Adipose tissue (tissue), 3 donors: ENCODE measurements around the gene NUDT4. TPM values are rescaled to one million over a fixed set of nuclear protein-coding genes. Genes with fewer than 3 reads are reported as not detected.
"Not testable (repeated sequence)": the region's sequence is repeated elsewhere in the genome, so short reads cannot be mapped to it uniquely, and the experiment has no call there.

Experiments used
- H3K27ac ChIP-seq: one replicate; pipeline ENCODE4 v1.5.1; 2013; ENCODE audit warnings: low read depth, low read length
- WGBS, 3 donors: extraction: QIAGEN DNeasy Blood & Tissue Kit; methylation state at CpG; one replicate each; pipeline ENCODE4 v1.1.7; 2013; 5-methylcytosine and 5-hydroxymethylcytosine counted together
- polyA plus RNA-seq, 3 donors: library from polyadenylated mRNA; stranded (reverse); fragments of 200-250 nt; gene quantifications; one replicate each; pipeline ENCODE4 v1.2.3, GENCODE V29; 2013
- donor health status: healthy with polysubstance abuse.
- donor health status: Bipolar disorder and iron deficiency.
- donor health status: healthy.

The NUDT4 gene
- polyA plus RNA-seq, 3 donors, result 20.3 to 46.4 (median 30.4) TPM

GRCh38 chr12:93363841-93364297, 13.9 kb upstream of the NUDT4 start:
- WGBS, 3 donors, result 50 to 67% (median 66%) methylated on average over 3 of the region's 3 CpGs
- H3K27ac ChIP-seq, result no peak overlapping the region

DNA sequence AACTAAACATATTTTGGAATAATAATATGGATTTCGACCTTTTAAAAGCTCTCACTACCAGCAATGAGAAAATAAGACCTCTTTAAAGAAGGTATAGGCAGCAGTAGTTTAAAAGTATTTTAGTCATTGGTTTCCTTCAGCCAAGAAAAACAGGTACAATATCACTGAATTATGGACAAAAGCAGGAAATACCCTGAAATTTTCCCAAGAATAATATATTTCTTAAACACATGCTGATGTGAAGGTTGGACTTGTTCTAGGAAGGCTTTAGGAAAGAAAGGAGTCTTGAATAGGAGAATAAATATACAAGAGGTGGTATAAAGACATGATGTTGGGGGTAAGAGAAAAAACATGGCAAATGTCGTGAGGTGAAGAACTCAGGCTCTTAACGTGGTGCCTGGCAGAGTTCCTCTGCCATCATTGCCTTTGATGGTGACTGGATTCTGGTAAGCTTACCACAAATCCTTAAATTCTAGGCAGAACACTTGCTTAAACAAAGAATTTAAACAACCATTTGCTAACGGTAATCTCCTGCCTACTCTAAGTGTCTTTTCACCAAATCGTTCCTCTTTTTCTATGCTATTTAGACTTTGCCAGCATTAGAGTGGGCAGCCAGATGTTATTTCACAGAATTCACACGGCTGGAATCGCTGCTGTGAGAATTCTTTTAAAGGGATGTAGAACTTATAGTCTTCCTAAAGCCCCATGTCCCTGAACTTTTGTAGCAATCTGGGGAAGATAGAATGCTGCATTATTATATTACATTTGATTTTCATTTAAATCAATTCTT, 11.9 kb upstream of the NUDT4 start:
- 78 to 81% (median 78%) methylated on average over 7 of the region's 7 CpGs for WGBS, 3 donors
- no peak overlapping the region for H3K27ac ChIP-seq

DNA sequence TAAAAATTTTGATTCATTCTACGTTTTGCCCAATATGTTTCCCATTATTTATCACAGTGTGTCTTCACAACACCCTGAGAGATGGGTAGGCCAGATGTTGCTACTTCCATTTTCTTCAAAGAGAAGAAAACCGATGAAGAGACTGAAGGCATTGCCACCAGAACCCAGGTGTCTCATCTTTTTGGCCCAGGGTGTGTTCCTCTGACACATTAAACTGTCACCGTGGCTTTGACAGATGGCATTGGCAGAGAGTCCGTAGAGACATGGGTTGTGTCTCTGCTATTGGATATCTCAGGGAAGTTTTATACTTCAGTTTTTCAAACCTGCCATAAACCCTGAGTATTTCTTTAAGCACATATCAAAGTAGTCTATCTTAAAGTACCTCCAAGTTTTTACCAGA, 11.3 kb upstream of the NUDT4 start:
- 86 to 94% (median 89%) methylated on average over 4 of the region's 4 CpGs for WGBS, 3 donors
- H3K27ac ChIP-seq, result no peak overlapping the region

- no peak overlapping the region for H3K27ac ChIP-seq
- WGBS, 3 donors, result 97 to 98% (median 98%) methylated on average over 3 of the region's 3 CpGs
Observed at GRCh38 chr12:93368766-93369165, 9.0 kb upstream of the NUDT4 start.

DNA sequence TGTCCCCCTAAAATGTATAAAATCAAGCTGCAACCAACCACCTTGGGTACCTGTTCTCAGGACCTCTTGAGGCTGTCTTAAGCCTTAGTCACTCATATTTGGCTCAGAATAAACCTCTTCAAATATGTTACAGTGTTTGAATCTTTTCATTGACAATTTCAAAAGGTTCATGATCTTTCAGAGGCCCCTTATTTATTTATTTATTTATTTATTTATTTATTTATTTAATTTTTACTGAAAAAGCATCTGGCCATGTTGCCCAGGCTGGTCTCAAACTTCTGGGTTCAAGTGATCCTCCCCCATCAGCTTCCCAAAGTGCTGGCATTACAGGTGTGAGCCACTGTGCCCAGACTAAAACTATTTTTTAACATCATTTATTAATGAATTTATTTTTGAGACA, 8.2 kb upstream of the NUDT4 start:
- no peak overlapping the region for H3K27ac ChIP-seq

GRCh38 chr12:93370947-93371346, 6.8 kb upstream of the NUDT4 start:
- 93 to 97% (median 97%) methylated on average over 6 of the region's 6 CpGs for WGBS, 3 donors
- no peak overlapping the region for H3K27ac ChIP-seq

DNA sequence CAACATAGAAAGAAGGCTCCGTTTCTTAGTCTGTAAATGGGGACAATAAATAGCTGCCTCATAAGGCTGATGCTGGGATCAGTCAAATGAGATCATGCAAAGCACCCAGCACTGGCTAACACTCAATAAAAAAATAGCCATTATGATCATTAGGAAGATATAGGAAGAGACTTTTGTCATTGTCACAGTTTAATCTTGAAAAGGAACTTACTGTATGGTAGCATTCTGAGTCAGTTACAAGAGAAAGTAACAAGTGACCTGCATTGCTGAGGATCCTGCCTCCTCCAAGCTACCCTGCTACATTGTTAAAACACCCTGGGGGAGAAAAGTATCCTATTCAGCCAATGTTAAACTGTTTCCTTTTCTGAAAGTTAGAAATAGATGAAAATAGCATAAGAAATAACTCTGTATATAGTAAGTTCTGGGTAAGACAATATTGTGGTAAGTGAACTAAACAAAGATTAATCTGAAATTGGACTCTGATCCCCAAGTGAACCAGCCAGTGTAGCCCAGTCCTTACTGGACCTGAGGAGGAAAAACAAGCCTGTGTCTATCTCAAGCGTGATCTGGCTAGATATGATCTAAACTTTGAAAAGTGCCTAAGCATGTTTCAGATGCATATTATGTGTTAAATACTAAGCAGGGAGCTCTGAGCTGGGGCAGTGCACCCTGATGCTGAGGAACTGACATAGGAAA, 3.6 kb upstream of the NUDT4 start:
- no peak overlapping the region for H3K27ac ChIP-seq
- 66 to 89% (median 89%) methylated on average over 2 of the region's 2 CpGs for WGBS, 3 donors

GRCh38 chr12:93375906-93376305, 1.8 kb upstream of the NUDT4 start:
- H3K27ac ChIP-seq, result no peak overlapping the region
- 95 to 99% (median 96%) methylated on average over 6 of the region's 6 CpGs for WGBS, 3 donors

DNA sequence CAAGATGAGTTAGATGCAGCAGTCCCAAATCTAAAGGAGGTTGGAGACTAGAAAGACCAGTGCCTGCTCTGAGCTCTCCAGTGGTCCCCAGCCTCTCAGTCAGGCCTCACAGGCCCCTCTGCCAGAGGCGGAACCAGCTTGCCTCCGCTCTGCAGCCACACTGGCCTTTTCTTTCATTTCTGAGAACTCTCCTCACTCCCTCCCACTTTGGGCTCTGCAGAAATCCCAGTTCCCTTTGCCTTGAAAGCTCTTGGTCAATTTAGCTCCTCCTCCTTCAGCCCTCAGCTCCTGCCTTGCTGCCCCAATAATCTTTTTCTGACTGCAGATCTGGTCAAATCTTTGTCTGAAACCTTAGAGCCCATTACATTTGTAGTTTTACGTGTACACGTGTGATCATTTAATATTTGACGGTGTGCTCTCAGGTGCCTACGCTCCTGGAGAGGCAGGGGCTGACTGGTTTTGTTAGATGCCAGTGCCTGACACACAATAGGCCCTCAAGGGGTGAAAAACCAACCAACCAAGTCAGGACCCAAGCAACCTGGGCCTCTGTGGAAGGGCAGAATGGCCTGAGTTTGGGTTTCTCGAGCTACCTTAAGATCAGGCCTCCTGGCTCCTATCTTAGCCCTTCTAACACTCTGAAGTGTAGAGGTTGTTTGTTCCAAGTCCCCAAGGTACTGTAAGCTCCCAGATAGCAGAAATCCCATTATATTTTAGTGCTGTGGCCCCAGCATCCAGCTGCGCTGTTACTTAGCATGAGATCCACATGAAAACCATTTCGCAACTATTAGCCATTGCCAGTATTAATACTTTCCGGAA, 1.1 kb upstream of the NUDT4 start:
- H3K27ac ChIP-seq, result no peak overlapping the region
- WGBS, 3 donors, result 58 to 74% (median 71%) methylated on average over 10 of the region's 10 CpGs

- WGBS, 3 donors, result 0% methylated on average over 31 to 43 of the region's 64 CpGs
Observed at GRCh38 chr12:93378196-93378997, 672 bp downstream of the NUDT4 start.

DNA sequence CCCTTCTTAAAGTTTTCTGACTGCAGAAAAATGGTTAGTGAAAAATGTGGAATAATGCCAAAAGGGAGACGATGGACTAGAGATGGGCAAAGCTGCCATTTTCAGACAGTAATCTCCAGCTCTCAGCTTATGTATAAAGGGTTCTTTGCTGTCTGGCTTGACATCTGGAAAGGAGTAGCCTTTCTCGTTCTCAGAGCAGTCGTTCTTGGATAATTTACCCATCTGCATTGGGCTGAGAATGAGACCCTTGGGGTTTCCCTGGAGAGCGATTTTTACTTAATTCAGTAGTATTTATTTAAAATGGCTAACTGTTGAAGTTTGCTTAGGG, 1.2 kb downstream of the NUDT4 start:
- H3K27ac ChIP-seq, result peak overlapping the region; percentile 88
- WGBS, 3 donors, result 0 to 1% (median 0%) methylated on average over 4 of the region's 4 CpGs

More at GRCh38 chr12:93378196-93378997, 672 bp downstream of the NUDT4 start:
- peak overlapping the region; percentile 88 for H3K27ac ChIP-seq

GRCh38 chr12:93379326-93379980, 1.7 kb downstream of the NUDT4 start:
- no peak overlapping the region for H3K27ac ChIP-seq
- WGBS, 3 donors, result 8 to 12% (median 9%) methylated on average over 8 of the region's 8 CpGs

DNA sequence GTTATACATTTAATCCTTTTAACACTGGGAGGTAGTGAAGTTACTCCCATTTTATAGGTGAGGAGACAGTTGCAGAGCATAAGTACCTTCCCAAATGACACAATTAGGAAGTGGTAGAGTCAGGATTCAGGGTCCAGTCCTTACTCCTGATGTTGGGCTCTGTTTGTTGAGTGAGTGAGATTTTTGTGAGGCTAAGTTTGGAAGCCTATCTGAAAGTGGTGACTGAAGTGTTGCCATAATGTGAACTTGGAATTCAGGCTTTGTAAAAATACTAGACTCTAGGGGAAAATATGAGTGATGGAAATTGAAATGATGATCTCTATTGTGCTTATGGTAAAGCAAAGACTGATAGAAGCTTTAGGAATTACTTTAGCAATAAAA, 2.2 kb downstream of the NUDT4 start:
- no peak overlapping the region for H3K27ac ChIP-seq

DNA sequence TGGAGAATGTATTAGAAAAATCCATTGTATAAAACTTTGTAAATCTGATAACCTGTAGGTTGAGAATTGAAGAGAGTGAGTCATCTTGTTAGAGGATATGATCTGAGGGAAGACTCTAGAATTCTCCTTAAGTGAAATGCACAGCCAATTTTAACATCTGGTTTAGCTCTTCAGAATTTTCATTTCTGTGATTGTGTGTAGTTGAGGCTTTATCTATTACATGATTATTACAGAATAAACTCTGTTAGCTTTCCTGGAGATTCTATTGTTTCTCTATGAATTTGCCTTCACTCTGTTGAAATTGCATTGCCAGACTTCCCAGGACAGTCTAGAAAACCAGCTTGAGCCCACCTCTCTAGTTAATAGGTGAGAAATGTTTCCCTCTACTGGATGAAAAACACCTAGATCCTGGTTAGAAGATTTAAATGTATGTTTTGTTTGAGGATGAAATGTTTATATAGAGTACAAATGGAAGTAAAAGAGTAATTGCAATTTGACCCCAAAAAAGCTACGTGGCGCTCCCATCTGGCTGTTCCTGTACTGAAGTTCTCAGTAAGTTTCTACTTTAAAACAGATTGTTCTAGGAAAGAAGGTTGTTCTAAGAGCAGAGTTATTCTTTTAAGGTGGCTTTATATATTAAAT, 2.9 kb downstream of the NUDT4 start:
- WGBS, 3 donors, result 43 to 51% (median 46%) methylated on average over 2 of the region's 2 CpGs
- no peak overlapping the region for H3K27ac ChIP-seq

GRCh38 chr12:93381161-93381975, 3.6 kb downstream of the NUDT4 start:
- WGBS, 3 donors, result 57 to 71% (median 61%) methylated on average over 5 of the region's 5 CpGs
- H3K27ac ChIP-seq, result no peak overlapping the region

- 84 to 94% (median 91%) methylated on average over 5 of the region's 5 CpGs for WGBS, 3 donors
- H3K27ac ChIP-seq, result not testable (repeated sequence)
Observed at GRCh38 chr12:93381976-93382437, 4.3 kb downstream of the NUDT4 start.

DNA sequence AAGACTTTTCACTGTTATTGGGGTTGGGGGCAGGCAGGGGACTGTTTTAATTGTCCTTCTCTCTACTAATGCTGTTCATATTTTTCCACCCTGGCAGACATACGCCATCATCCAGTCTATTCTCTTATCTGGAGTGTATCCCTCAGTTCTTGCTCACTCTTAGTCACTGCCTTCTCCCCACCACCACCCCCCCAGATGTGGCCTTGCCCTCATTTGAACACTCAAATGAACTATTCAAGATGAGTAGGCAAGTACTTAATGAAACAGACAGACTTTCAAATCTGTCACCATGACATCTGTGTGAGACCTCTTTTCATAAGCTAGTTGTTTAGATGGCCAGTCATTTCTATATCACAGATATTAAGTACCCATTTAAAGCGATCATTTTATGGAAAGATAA, 10.1 kb downstream of the NUDT4 start:
- WGBS, 3 donors, result 85 to 91% (median 89%) methylated on average over 2 of the region's 2 CpGs
- no peak overlapping the region for H3K27ac ChIP-seq
